MM.1S (cell line): ENCODE data around the gene C3orf20.

Source experiments
- DNase-seq: peaks from one replicate; pipeline ENCODE4 v3.0.0-alpha.2; 2015
- H2AFZ ChIP-seq: fragments of 300-600 bp; sonication (generic); 2 replicates; pipeline ENCODE4 v1.6.0; 2016; ENCODE audit warnings: antibody characterized with exemption, low read length
- H3F3A ChIP-seq: fragments of 300-600 bp; sonication (generic); 2 replicates; pipeline ENCODE4 v1.6.1; 2016; ENCODE audit warnings: mild to moderate bottlenecking, antibody characterized with exemption, low read length, moderate library complexity, mixed read lengths; ENCODE audit not compliant: insufficient read depth
- H3K27ac ChIP-seq: fragments of 300-600 bp; sonication (generic); 2 replicates; pipeline ENCODE4 v1.5.1; 2016; ENCODE audit warnings: mild to moderate bottlenecking, low read length
- H3K27me3 ChIP-seq: fragments of 300-600 bp; sonication (generic); replicated peaks from 2 replicates; pipeline ENCODE4 v1.6.0; 2016; ENCODE audit warnings: low read length; ENCODE audit not compliant: insufficient read depth
- H3K36me3 ChIP-seq: fragments of 300-600 bp; sonication (generic); replicated peaks from 2 replicates; pipeline ENCODE4 v1.6.1; 2016; ENCODE audit warnings: mild to moderate bottlenecking, low read length, mixed read lengths; ENCODE audit not compliant: insufficient read depth
- H3K4me1 ChIP-seq: fragments of 300-600 bp; sonication (generic); 2 replicates; pipeline ENCODE4 v1.6.1; 2016; ENCODE audit warnings: low read length, mixed read lengths
- H3K4me2 ChIP-seq: fragments of 300-600 bp; sonication (generic); 2 replicates; pipeline ENCODE4 v1.6.0; 2016; ENCODE audit warnings: low read depth, low read length
- H3K4me3 ChIP-seq: fragments of 300-600 bp; sonication (generic); 2 replicates; pipeline ENCODE4 v1.5.1; 2016; ENCODE audit warnings: low read length, mixed read lengths
- H3K79me2 ChIP-seq: fragments of 300-600 bp; sonication (generic); 2 replicates; pipeline ENCODE4 v1.6.1; 2016; ENCODE audit warnings: mixed run types, low read length, mixed read lengths
- H3K9ac ChIP-seq: fragments of 300-600 bp; sonication (generic); 2 replicates; pipeline ENCODE4 v1.6.1; 2016; ENCODE audit warnings: low read length, mixed read lengths
- H3K9me2 ChIP-seq: fragments of 300-600 bp; sonication (generic); replicated peaks from 2 replicates; pipeline ENCODE4 v1.6.1; 2016; ENCODE audit warnings: mild to moderate bottlenecking, low read length, mixed read lengths; ENCODE audit not compliant: insufficient read depth
- H3K9me3 ChIP-seq: fragments of 300-600 bp; sonication (generic); replicated peaks from 2 replicates; pipeline ENCODE4 v1.6.1; 2016; ENCODE audit warnings: mild to moderate bottlenecking, low read length, mixed read lengths; ENCODE audit not compliant: insufficient read depth
- H4K20me1 ChIP-seq: fragments of 300-600 bp; sonication (generic); 2 replicates; pipeline ENCODE4 v1.6.1; 2016; ENCODE audit warnings: mild to moderate bottlenecking, low read length, moderate library complexity, mixed read lengths; ENCODE audit not compliant: insufficient read depth
- EZH2 ChIP-seq: fragments of 300-600 bp; sonication (generic); optimal IDR thresholded peaks from 2 replicates; pipeline ENCODE3; 2017; ENCODE audit warnings: low read depth, mild to moderate bottlenecking, antibody characterized with exemption, low read length, mixed read lengths
- EZH2phosphoT487 ChIP-seq: fragments of 300-600 bp; sonication (generic); IDR thresholded peaks from 2 replicates; pipeline ENCODE4 v1.6.1; 2018; ENCODE audit warnings: antibody characterized with exemption, low read length
- TF ChIP-seq, protein P1 (sequence below): fragments of 300-600 bp; sonication (generic); IDR thresholded peaks from 2 replicates; pipeline ENCODE4 v1.5.1; 2016; ENCODE audit warnings: antibody characterized with exemption, low read length, mixed read lengths

Gene C3orf20

DNA sequence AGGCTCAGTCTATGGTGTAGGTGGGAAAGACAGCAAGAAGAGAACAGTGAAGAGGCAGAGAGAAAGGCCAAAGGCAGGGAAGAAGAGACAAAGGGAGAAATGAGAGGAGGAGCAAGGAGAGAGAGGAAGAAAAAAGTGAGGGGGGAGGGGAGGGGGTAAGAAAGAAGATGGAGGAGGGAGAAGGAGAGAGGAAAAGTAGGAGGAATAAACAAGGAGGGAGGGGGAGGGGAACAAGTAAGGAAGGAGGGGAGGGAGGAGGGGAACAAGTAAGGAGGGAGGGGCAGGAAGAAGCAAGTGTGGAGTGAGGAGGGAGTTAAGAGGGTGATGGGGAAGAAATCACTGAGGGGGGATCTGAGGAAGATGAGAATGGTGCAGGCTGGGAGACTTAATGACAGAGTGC, 98.3 kb downstream of the C3orf20 start:
- Histone ChIP-seq H3K4me2 (no peak overlapping the region), H3K27ac (no peak overlapping the region), H3F3A (no peaks in the 10 kb centered on the region), H3K4me1 (no peaks in the 10 kb centered on the region), H3K79me2 (no peaks in the 10 kb centered on the region), H2AFZ (no peak overlapping the region), H3K27me3 (no peaks in the 10 kb centered on the region), H3K9ac (no peak overlapping the region), H3K9me2 (no peaks in the 10 kb centered on the region), H3K9me3 (no peaks in the 10 kb centered on the region), H4K20me1 (no peaks in the 10 kb centered on the region), H3K36me3 (no peaks in the 10 kb centered on the region), H3K4me3 (no peak overlapping the region)
- TF ChIP-seq EZH2phosphoT487 (no peak), EZH2 (no peak)
- TF ChIP-seq, protein P1, sequence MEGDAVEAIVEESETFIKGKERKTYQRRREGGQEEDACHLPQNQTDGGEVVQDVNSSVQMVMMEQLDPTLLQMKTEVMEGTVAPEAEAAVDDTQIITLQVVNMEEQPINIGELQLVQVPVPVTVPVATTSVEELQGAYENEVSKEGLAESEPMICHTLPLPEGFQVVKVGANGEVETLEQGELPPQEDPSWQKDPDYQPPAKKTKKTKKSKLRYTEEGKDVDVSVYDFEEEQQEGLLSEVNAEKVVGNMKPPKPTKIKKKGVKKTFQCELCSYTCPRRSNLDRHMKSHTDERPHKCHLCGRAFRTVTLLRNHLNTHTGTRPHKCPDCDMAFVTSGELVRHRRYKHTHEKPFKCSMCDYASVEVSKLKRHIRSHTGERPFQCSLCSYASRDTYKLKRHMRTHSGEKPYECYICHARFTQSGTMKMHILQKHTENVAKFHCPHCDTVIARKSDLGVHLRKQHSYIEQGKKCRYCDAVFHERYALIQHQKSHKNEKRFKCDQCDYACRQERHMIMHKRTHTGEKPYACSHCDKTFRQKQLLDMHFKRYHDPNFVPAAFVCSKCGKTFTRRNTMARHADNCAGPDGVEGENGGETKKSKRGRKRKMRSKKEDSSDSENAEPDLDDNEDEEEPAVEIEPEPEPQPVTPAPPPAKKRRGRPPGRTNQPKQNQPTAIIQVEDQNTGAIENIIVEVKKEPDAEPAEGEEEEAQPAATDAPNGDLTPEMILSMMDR, result no peak
- no peak for DNase-seq

DNA sequence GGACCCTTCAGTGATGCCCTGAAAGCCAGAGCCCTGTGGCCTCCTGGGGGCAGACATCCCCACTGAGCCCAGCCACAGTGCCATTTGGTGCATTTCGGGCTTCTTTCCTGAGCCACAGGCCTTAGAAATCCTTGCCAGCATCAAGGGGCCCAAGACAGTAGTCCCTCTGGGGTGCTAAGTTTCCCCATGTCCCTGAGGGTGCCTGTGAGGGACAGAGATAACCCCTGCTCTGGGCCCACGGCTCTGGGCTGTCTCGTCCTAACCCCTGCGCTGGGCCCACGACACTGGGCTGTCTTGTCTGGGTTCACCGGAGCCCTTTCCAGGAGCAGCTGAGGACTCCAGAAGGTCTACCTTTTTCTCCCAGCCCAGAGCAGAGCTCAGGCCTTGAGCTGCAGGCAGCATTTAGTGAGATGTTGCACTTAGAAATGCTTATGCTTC, 98.8 kb downstream of the C3orf20 start:
- H3K9me2 ChIP-seq, result no peaks in the 10 kb centered on the region
- no peaks in the 10 kb centered on the region for H3K4me1 ChIP-seq
- no peaks in the 10 kb centered on the region for H3K79me2 ChIP-seq
- H2AFZ ChIP-seq, result no peak overlapping the region
- TF ChIP-seq EZH2, result no peak
- TF ChIP-seq, protein P1, result no peak
- no peak for TF ChIP-seq EZH2phosphoT487
- H3K36me3 ChIP-seq, result no peaks in the 10 kb centered on the region
- no peaks in the 10 kb centered on the region for H3K9me3 ChIP-seq
- H3F3A ChIP-seq, result no peaks in the 10 kb centered on the region
- H3K4me3 ChIP-seq, result no peak overlapping the region
- H3K27ac ChIP-seq, result no peak overlapping the region
- no peak for DNase-seq
- H3K9ac ChIP-seq, result no peak overlapping the region
- no peak overlapping the region for H3K4me2 ChIP-seq
- no peaks in the 10 kb centered on the region for H3K27me3 ChIP-seq
- no peaks in the 10 kb centered on the region for H4K20me1 ChIP-seq

DNA sequence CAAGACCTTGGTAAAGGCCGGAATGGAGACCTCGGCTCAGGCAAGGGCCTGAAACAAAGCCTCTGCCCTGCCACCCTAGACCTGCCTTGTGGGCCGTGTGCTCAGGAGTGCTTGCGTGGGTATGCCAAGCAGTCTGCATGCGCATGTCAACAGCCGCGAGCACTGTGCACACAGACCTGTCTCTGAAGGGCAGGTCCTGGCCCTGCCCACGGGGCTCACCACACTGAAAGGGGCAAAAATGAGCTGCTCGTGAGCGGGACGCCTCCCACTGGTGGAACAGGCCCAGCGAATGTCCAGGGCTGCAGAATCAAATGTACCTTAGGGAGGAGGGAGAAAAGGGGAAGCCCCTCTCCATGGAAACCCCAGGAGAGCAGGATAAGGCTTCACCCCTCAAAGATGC, 99.5 kb downstream of the C3orf20 start:
- Histone ChIP-seq H3K9me2 (no peaks in the 10 kb centered on the region), H3K36me3 (no peaks in the 10 kb centered on the region), H3K27ac (no peak overlapping the region), H3F3A (no peaks in the 10 kb centered on the region), H3K9ac (no peak overlapping the region), H3K27me3 (no peaks in the 10 kb centered on the region), H2AFZ (no peak overlapping the region), H3K9me3 (no peaks in the 10 kb centered on the region), H3K79me2 (no peaks in the 10 kb centered on the region), H3K4me1 (no peaks in the 10 kb centered on the region), H3K4me3 (no peak overlapping the region), H3K4me2 (no peak overlapping the region), H4K20me1 (no peaks in the 10 kb centered on the region)
- no peak for DNase-seq
- TF ChIP-seq EZH2phosphoT487 (no peak), EZH2 (no peak)
- TF ChIP-seq, protein P1, result no peak
